Neuronal stem cell (in vitro differentiated cells): ENCODE measurements around the gene DMGDH. TPM values are rescaled to one million over a fixed set of nuclear protein-coding genes. Genes with fewer than 3 reads are reported as not detected.

Experiments
- DNase-seq: peaks from one replicate; pipeline ENCODE4 v3.0.0-alpha.2; 2013; ENCODE audit warnings: low spot score
- H2AFZ ChIP-seq: one replicate; pipeline ENCODE4 v1.6.1; 2013; ENCODE audit warnings: mild to moderate bottlenecking, low read length, inconsistent platforms
- H2AK5ac ChIP-seq: 2 replicates; pipeline ENCODE4 v1.6.1; 2013; ENCODE audit warnings: low read depth, mild to moderate bottlenecking, inconsistent platforms, low read length, moderate library complexity, mixed read lengths
- H2BK120ac ChIP-seq: 2 replicates; pipeline ENCODE4 v1.6.1; 2013; ENCODE audit warnings: low read depth, mild to moderate bottlenecking, inconsistent platforms, low read length, moderate library complexity, mixed read lengths
- H2BK12ac ChIP-seq: one replicate; pipeline ENCODE4 v1.6.1; 2013; ENCODE audit warnings: low read length, inconsistent platforms
- H2BK15ac ChIP-seq: 2 replicates; pipeline ENCODE4 v1.6.1; 2013; ENCODE audit warnings: mild to moderate bottlenecking, low read length, inconsistent platforms, mixed read lengths
- H2BK5ac ChIP-seq: one replicate; pipeline ENCODE4 v1.6.1; 2013; ENCODE audit warnings: inconsistent platforms, mild to moderate bottlenecking, low read length, moderate library complexity
- H3K14ac ChIP-seq: one replicate; pipeline ENCODE4 v1.6.1; 2013; ENCODE audit warnings: low read length, inconsistent platforms
- H3K18ac ChIP-seq: 2 replicates; pipeline ENCODE4 v1.6.1; 2013; ENCODE audit warnings: low read length, inconsistent platforms
- H3K23ac ChIP-seq: 2 replicates; pipeline ENCODE4 v1.6.1; 2013; ENCODE audit warnings: low read depth, mild to moderate bottlenecking, mixed read lengths, low read length, inconsistent platforms; ENCODE audit not compliant: poor library complexity
- H3K27ac ChIP-seq: replicated peaks from 3 replicates; pipeline ENCODE4 v1.5.1; 2013; ENCODE audit warnings: low read length, inconsistent platforms
- H3K27me3 ChIP-seq, 3 experiments: 2 replicates each; pipeline ENCODE4 v1.6.1; 2013; ENCODE audit warnings: low read length in 3 of 3, mild to moderate bottlenecking in 2 of 3, inconsistent platforms in 1 of 3, low read depth in 1 of 3, mixed read lengths in 1 of 3, moderate library complexity in 1 of 3; ENCODE audit not compliant: control insufficient read depth in 3 of 3, insufficient read depth in 3 of 3
- H3K36me3 ChIP-seq, 2 donors: replicated peaks in 1 of 2; 2 replicates each; pipeline ENCODE4 v1.6.1; 2013; ENCODE audit warnings: low read length in 2 of 2; ENCODE audit not compliant: control insufficient read depth in 2 of 2, insufficient read depth in 2 of 2
- H3K4ac ChIP-seq: 2 replicates; pipeline ENCODE4 v1.6.1; 2013; ENCODE audit warnings: inconsistent platforms, mild to moderate bottlenecking, low read length, moderate library complexity
- H3K4me1 ChIP-seq, 2 donors: 1 replicate in 1 of 2; 2 replicates in 1 of 2; pipeline ENCODE4 v1.6.1; 2013; ENCODE audit warnings: low read length in 2 of 2, low read depth in 1 of 2; ENCODE audit not compliant: control insufficient read depth in 2 of 2, insufficient read depth in 1 of 2
- H3K4me2 ChIP-seq: one replicate; pipeline ENCODE4 v1.6.1; 2013; ENCODE audit warnings: mild to moderate bottlenecking, low read length, inconsistent platforms; ENCODE audit not compliant: insufficient read depth, poor library complexity, severe bottlenecking
- H3K4me3 ChIP-seq, 2 donors: 2 replicates each; pipeline ENCODE4 v1.5.1; 2013; ENCODE audit warnings: low read length in 2 of 2, mild to moderate bottlenecking in 2 of 2, inconsistent platforms in 1 of 2, moderate library complexity in 1 of 2
- H3K79me1 ChIP-seq: one replicate; pipeline ENCODE4 v1.6.1; 2013; ENCODE audit warnings: low read depth, mild to moderate bottlenecking, inconsistent platforms, low read length, moderate library complexity
- H3K9ac ChIP-seq: one replicate; pipeline ENCODE4 v1.6.1; 2013; ENCODE audit warnings: mild to moderate bottlenecking, low read depth, low read length, inconsistent platforms; ENCODE audit not compliant: poor library complexity
- H3K9me3 ChIP-seq, 2 donors: replicated peaks in 1 of 2; 2 replicates each; pipeline versions ENCODE3 to v1.6.1; 2013; ENCODE audit warnings: low read length in 2 of 2, mild to moderate bottlenecking in 2 of 2, inconsistent platforms in 1 of 2, low read depth in 1 of 2, mixed read lengths in 1 of 2, moderate library complexity in 1 of 2; ENCODE audit not compliant: control insufficient read depth in 2 of 2, insufficient read depth in 1 of 2
- H4K8ac ChIP-seq: one replicate; pipeline ENCODE4 v1.6.1; 2013; ENCODE audit warnings: low read depth, mild to moderate bottlenecking, inconsistent platforms, low read length, moderate library complexity
- H4K91ac ChIP-seq: one replicate; pipeline ENCODE4 v1.6.1; 2013; ENCODE audit warnings: low read length, low read depth, mild to moderate bottlenecking, inconsistent platforms; ENCODE audit not compliant: poor library complexity
- WGBS, 2 donors: extraction: QIAGEN DNeasy Blood & Tissue Kit; methylation state at CpG; one replicate each; pipeline ENCODE4 v1.1.7; 2013; ENCODE audit warnings: missing lambda C conversion rate in 2 of 2, mixed read lengths in 1 of 2; ENCODE audit not compliant: insufficient read length in 2 of 2, insufficient replicate concordance in 1 of 2; ENCODE audit errors: extremely low coverage in 2 of 2; 5-methylcytosine and 5-hydroxymethylcytosine counted together
- polyA plus RNA-seq, 2 experiments: library from polyadenylated mRNA; stranded (reverse); fragments of 200-250 nt; gene quantifications; one replicate each; pipeline ENCODE4 v1.2.3, GENCODE V29; 2013

Gene DMGDH
- 0.85 TPM for polyA plus RNA-seq (2013, experiment 1 of 2)
- 1.0 TPM for polyA plus RNA-seq (2013, experiment 2 of 2)

- no peak within 1 kb of the TSS for H3K14ac ChIP-seq
- DNase-seq = no peak
- H2BK5ac ChIP-seq = peak within 1 kb of the TSS; percentile 20
These were observed at the start of gene DMGDH, which contains the start of gene BHMT2 for GRCh38 chr5:79069488-79070349. TSS of gene DMGDH (minus strand) at chr5:79069674. CDS start at chr5:79069620, 54 bp downstream. TSS of gene BHMT2 (plus strand) at chr5:79069767. CDS start at chr5:79069783, 16 bp downstream.

GRCh38 chr5:79112703-79113058, 43.2 kb upstream of the DMGDH start:
- Histone ChIP-seq H2BK12ac (no peak overlapping the region), H3K23ac (no peak overlapping the region), H3K27ac (no peak overlapping the region), H4K8ac (no peak overlapping the region), H2AK5ac (no peak overlapping the region), H2AFZ (no peak overlapping the region), H3K79me1 (no peaks in the 10 kb centered on the region), H2BK5ac (no peak overlapping the region), H2BK120ac (no peak overlapping the region), H3K9me3 (no peaks in the 10 kb centered on the region), H3K14ac (no peak overlapping the region), H3K4me2 (no peak overlapping the region), H3K4me3 (no peak overlapping the region), H3K9ac (no peak overlapping the region), H4K91ac (no peak overlapping the region), H3K27me3 (peaks cover 9 to 65% (median 21%) of the 10 kb centered on the region in 3 experiments), H3K4ac (no peak overlapping the region), H2BK15ac (no peak overlapping the region), H3K18ac (no peak overlapping the region), H3K4me1 (peaks cover 0 to 7% of the 10 kb centered on the region in 2 donors), H3K36me3 (no peaks in the 10 kb centered on the region)
- DNase-seq = no peak
- no CpG with 5 or more reads among the region's 5 CpGs for WGBS, 2 donors

More at GRCh38 chr5:79069488-79070349, at the start of gene DMGDH, which contains the start of gene BHMT2:
- no peak within 1 kb of the TSS for H4K8ac ChIP-seq
- no peak within 1 kb of the TSS for H3K4me2 ChIP-seq
- no peak within 1 kb of the TSS for H3K4ac ChIP-seq
- H3K36me3 ChIP-seq = no peaks in the 10 kb centered on the region
- H3K27me3 ChIP-seq = no peaks in the 10 kb centered on the region
- H2BK120ac ChIP-seq = no peak within 1 kb of the TSS
- no peak within 1 kb of the TSS for H3K9ac ChIP-seq
- no CpG with 5 or more reads among the region's 79 CpGs for WGBS, 2 donors
- peak within 1 kb of the TSS; percentile 77 for H3K18ac ChIP-seq
- no peaks in the 10 kb centered on the region for H3K4me1 ChIP-seq
- H3K79me1 ChIP-seq = no peaks in the 10 kb centered on the region
- no peak within 1 kb of the TSS for H2AK5ac ChIP-seq
- no peak within 1 kb of the TSS for H4K91ac ChIP-seq
- H3K27ac ChIP-seq = no peak within 1 kb of the TSS
- H2AFZ ChIP-seq = no peak within 1 kb of the TSS
- H2BK12ac ChIP-seq = no peak within 1 kb of the TSS
- H3K9me3 ChIP-seq = peaks cover 0 to 7% of the 10 kb centered on the region in 2 donors
- peak within 1 kb of the TSS in 1 of 2 donors; percentile 29 for H3K4me3 ChIP-seq
- H2BK15ac ChIP-seq = no peak within 1 kb of the TSS
- H3K23ac ChIP-seq = peak within 1 kb of the TSS; percentile 81

DNA sequence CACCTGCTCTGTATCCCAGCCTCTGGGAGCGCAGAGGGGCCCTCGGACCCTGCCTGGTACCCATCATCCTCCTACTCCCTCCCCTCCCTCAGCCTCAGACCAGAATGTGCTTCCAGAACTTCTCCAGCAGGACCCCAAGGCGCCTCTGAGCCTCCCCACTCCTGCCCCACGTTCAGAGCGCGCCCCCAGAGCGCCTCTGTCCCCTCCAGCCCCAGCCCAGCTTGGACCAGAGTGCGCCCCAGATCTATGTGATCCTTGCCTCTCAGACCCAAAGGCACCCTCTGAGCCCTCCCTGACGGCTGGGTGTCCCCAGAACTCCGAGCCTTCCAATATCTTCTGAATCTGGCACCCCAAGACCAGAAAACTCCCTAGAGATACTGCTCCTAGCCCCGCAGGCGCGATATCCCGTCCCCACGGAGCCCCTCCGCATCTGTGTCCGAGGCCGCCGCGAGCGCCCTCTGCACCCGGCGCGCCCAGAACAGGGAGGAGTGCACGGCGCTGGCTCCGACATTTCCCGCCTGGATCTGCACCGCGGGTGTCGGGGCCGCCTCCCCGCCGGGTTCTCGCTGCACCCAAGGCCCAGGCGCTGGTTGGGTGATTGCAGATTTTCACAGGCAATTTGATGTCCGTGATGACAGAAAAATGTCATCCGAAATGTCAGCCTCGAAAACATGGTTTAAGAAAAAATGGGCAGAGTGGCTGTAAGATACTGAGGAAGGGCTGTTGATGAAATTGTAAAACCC, 42.7 kb upstream of the DMGDH start:
- Histone ChIP-seq H2BK12ac (no peak overlapping the region), H2AK5ac (peak overlapping the region; percentile 56), H3K18ac (peak overlapping the region; percentile 74), H3K4me3 (peak overlapping the region in 1 of 2 donors; percentile 75), H3K4ac (no peak overlapping the region), H4K91ac (no peak overlapping the region), H3K9ac (peak overlapping the region; percentile 89), H3K27me3 (peaks cover 9 to 70% (median 21%) of the 10 kb centered on the region in 3 experiments), H3K36me3 (no peaks in the 10 kb centered on the region), H2BK15ac (no peak overlapping the region), H4K8ac (no peak overlapping the region), H3K4me1 (peaks cover 0 to 7% of the 10 kb centered on the region in 2 donors), H3K14ac (no peak overlapping the region), H3K27ac (no peak overlapping the region), H3K9me3 (no peaks in the 10 kb centered on the region), H3K23ac (peak overlapping the region; percentile 50), H2AFZ (peak overlapping the region; percentile 61), H3K4me2 (peak overlapping the region; percentile 96), H2BK120ac (peak overlapping the region; percentile 52), H3K79me1 (no peaks in the 10 kb centered on the region), H2BK5ac (peak overlapping the region; percentile 11)
- DNase-seq = no peak
- WGBS, 2 donors = no CpG with 5 or more reads among the region's 39 CpGs
